HepG2 (cell line): Measurements from ENCODE around the gene CELF2. TPM values are rescaled to one million over a fixed set of nuclear protein-coding genes. Genes with fewer than 3 reads are reported as not detected.

Experiments used
- ATAC-seq: fragments of 200-7000 bp; cut with Tn5 transposase; 3 replicates; pipeline ENCODE4 v1.9.1; 2020; ENCODE audit warnings: mild to moderate bottlenecking, moderate library complexity
- BruUV-seq: library from RNA; stranded (reverse); fragments of 400-500 nt; replicated peaks from 2 replicates; lab custom pipeline; 2021; lab: Mats Ljungman, UMichigan
- CTCF ChIA-PET: fragments of 300-600 bp; formaldehyde crosslinking; extraction: SDS; loops from one replicate; lab custom pipeline; 2021; ENCODE audit warnings: low total read pairs, inconsistent platforms, low intra/inter-chr PET ratio; lab: Yijun Ruan, JAX
- POLR2A ChIA-PET: fragments of 350-600 bp; sonication (Branson Sonifier 250); formaldehyde crosslinking; loops from one replicate; lab custom pipeline; 2020; ENCODE audit warnings: antibody characterized with exemption, inconsistent platforms; lab: Yijun Ruan, JAX
- DNase-seq: peaks from one replicate; pipeline ENCODE4 v3.0.0-alpha.2; 2015; ENCODE audit warnings: low spot score
- FAIRE-seq: peaks from 3 replicates; lab custom pipeline; 2011; peaks lifted over from hg19 to GRCh38; lab: Jason Lieb, UNC
- H2AFZ ChIP-seq: one replicate; pipeline ENCODE4 v1.6.1; 2011; ENCODE audit warnings: low read length, inconsistent platforms
- H3K27ac ChIP-seq: fragments of 300-600 bp; 3 replicates; pipeline ENCODE4 v1.8.0; 2011; ENCODE audit warnings: mixed run types, mild to moderate bottlenecking, mixed read lengths, low read length, inconsistent platforms; ENCODE audit not compliant: insufficient read depth; ENCODE audit errors: extremely low read length
- H3K27me3 ChIP-seq, 2 experiments: fragments of 200-600 bp in 1 of 2; 2 replicates in 1 of 2; 3 replicates in 1 of 2; pipeline versions ENCODE4 v1.6.0 to v1.8.0; 2011; ENCODE audit warnings: low read length in 2 of 2, mild to moderate bottlenecking in 2 of 2, moderate library complexity in 2 of 2, inconsistent platforms in 1 of 2; ENCODE audit not compliant: insufficient read depth in 2 of 2, control insufficient read depth in 1 of 2
- H3K36me3 ChIP-seq, 2 experiments: fragments of 200-600 bp in 1 of 2; replicated peaks in 1 of 2; 2 replicates in 1 of 2; 3 replicates in 1 of 2; pipeline versions ENCODE4 v1.5.1 to v1.8.0; 2011; ENCODE audit warnings: low read length in 2 of 2, inconsistent platforms in 1 of 2; ENCODE audit not compliant: insufficient read depth in 2 of 2, control insufficient read depth in 1 of 2
- H3K4me1 ChIP-seq: 2 replicates; pipeline ENCODE4 v1.5.1; 2012; ENCODE audit warnings: low read length, inconsistent platforms; ENCODE audit not compliant: insufficient read depth
- H3K4me2 ChIP-seq: 2 replicates; pipeline ENCODE4 v1.6.0; 2011; ENCODE audit warnings: low read depth, low read length, inconsistent platforms
- H3K4me3 ChIP-seq, 3 experiments: fragments of 200-600 bp in 1 of 3; sonication (generic), shearing (Covaris generic) in 1 of 3; replicated peaks in 1 of 3; 2 replicates each; pipeline ENCODE4 v1.5.1; 2011 to 2016; ENCODE audit warnings: low read length in 3 of 3, inconsistent platforms in 2 of 3, low read depth in 2 of 3, mild to moderate bottlenecking in 2 of 3, control low read depth in 1 of 3, mixed read lengths in 1 of 3; ENCODE audit not compliant: insufficient read depth in 1 of 3
- H3K79me2 ChIP-seq: one replicate; pipeline ENCODE4 v1.6.1; 2011; ENCODE audit warnings: low read length, inconsistent platforms; ENCODE audit not compliant: insufficient read depth
- H3K9ac ChIP-seq: 2 replicates; pipeline ENCODE4 v1.6.0; 2011; ENCODE audit warnings: mild to moderate bottlenecking, low read depth, low read length, inconsistent platforms; ENCODE audit not compliant: insufficient read depth
- H3K9me3 ChIP-seq: 2 replicates; pipeline ENCODE4 v1.5.1; 2012; ENCODE audit warnings: mild to moderate bottlenecking, low read length
- H4K20me1 ChIP-seq: 2 replicates; pipeline ENCODE4 v1.6.0; 2011; ENCODE audit warnings: inconsistent platforms, mild to moderate bottlenecking, low read length, moderate library complexity; ENCODE audit not compliant: insufficient read depth
- AGO2 ChIP-seq: fragments of 200-400 bp; formaldehyde crosslinking; optimal IDR thresholded peaks from 2 replicates; pipeline ENCODE3; 2017; ENCODE audit warnings: mild to moderate bottlenecking, low read depth, low read length, moderate library complexity
- BORCS8-MEF2B ChIP-seq: sonication (generic); formaldehyde crosslinking; IDR thresholded peaks from 2 replicates; pipeline ENCODE4 v1.8.0; 2022; ENCODE audit warnings: mild to moderate bottlenecking, missing genetic modification reagents
- CEBPB ChIP-seq: IDR thresholded peaks from 2 replicates; pipeline ENCODE4 v1.6.1; 2011; ENCODE audit warnings: low read depth, low read length, improper control_type of control experiment, borderline replicate concordance
- EED ChIP-seq: sonication (generic); formaldehyde crosslinking; IDR thresholded peaks from 2 replicates; pipeline ENCODE4 v1.5.0; 2020; ENCODE audit warnings: mild to moderate bottlenecking, missing genetic modification reagents
- ETV5 ChIP-seq: IDR thresholded peaks from 2 replicates; pipeline ENCODE4 v1.6.1; 2018; ENCODE audit warnings: missing biosample characterization, missing genetic modification reagents, inconsistent platforms, borderline replicate concordance
- KLF11 ChIP-seq: IDR thresholded peaks from 2 replicates; pipeline ENCODE4 v1.6.1; 2016; ENCODE audit warnings: missing compliant biosample characterization
- KLF6 ChIP-seq: IDR thresholded peaks from 2 replicates; pipeline ENCODE4 v1.8.0; 2016; ENCODE audit warnings: missing biosample characterization, missing genetic modification reagents
- MBD4 ChIP-seq: IDR thresholded peaks from 2 replicates; pipeline ENCODE4 v1.6.1; 2012; ENCODE audit warnings: low read length, inconsistent platforms, borderline replicate concordance
- PAF1 ChIP-seq: IDR thresholded peaks from 2 replicates; pipeline ENCODE4 v1.6.1; 2016; ENCODE audit warnings: missing genetic modification reagents, missing compliant biosample characterization
- RBM22 ChIP-seq: fragments of 200-400 bp; formaldehyde crosslinking; optimal IDR thresholded peaks from 2 replicates; pipeline ENCODE3; 2017; ENCODE audit warnings: mild to moderate bottlenecking, low read length, moderate library complexity
- SPEN ChIP-seq: sonication (generic); formaldehyde crosslinking; IDR thresholded peaks from 2 replicates; pipeline ENCODE4 v1.5.1; 2020; ENCODE audit warnings: low read depth, mild to moderate bottlenecking, missing genetic modification reagents
- TOE1 ChIP-seq: sonication (generic); formaldehyde crosslinking; IDR thresholded peaks from 2 replicates; pipeline ENCODE4 v1.4.0; 2020; ENCODE audit warnings: mild to moderate bottlenecking, missing genetic modification reagents
- TRIM24 ChIP-seq: sonication (generic); formaldehyde crosslinking; IDR thresholded peaks from 2 replicates; pipeline ENCODE4 v1.8.0; 2022; ENCODE audit warnings: mild to moderate bottlenecking, missing genetic modification reagents
- ZNF354B ChIP-seq: sonication (generic); formaldehyde crosslinking; IDR thresholded peaks from 2 replicates; pipeline ENCODE4 v1.8.0; 2022; ENCODE audit warnings: mild to moderate bottlenecking, missing genetic modification reagents
- ZNF383 ChIP-seq: sonication (generic); formaldehyde crosslinking; IDR thresholded peaks from 2 replicates; pipeline ENCODE4 v1.4.0; 2020; ENCODE audit warnings: missing genetic modification reagents, mild to moderate bottlenecking, borderline replicate concordance
- ZNF513 ChIP-seq: sonication (generic); formaldehyde crosslinking; conservative IDR thresholded peaks from 2 replicates; pipeline ENCODE4 v1.5.0; 2020; ENCODE audit warnings: missing genetic modification reagents
- ZNF713 ChIP-seq: sonication (generic); formaldehyde crosslinking; IDR thresholded peaks from 2 replicates; pipeline ENCODE4 v1.4.0; 2020; ENCODE audit warnings: mild to moderate bottlenecking, missing genetic modification reagents
- ZNF747 ChIP-seq: sonication (generic); formaldehyde crosslinking; IDR thresholded peaks from 2 replicates; pipeline ENCODE4 v1.8.1; 2023; ENCODE audit warnings: missing genetic modification reagents, mild to moderate bottlenecking, borderline replicate concordance
- ZNF761 ChIP-seq: sonication (generic); formaldehyde crosslinking; conservative IDR thresholded peaks from 2 replicates; pipeline ENCODE4 v1.4.0; 2020; ENCODE audit warnings: mild to moderate bottlenecking, missing genetic modification reagents
- WGBS: methylation state at CpG from one replicate; pipeline ENCODE4 v1.1.6; 2017; ENCODE audit warnings: low lambda C conversion rate; 5-methylcytosine and 5-hydroxymethylcytosine counted together
- in situ Hi-C: cut with HindIII; loops from 2 replicates; pipeline ENCODE4 v1.10.0; 2017; ENCODE audit warnings: low pct_unique_long_range_greater_than_20kb; ENCODE audit not compliant: extremely low pct_ligation_motif_present
- intact Hi-C: fragments of 100-400 bp; cut with micrococcal nuclease; formaldehyde crosslinking; loops from one replicate; pipeline ENCODE4 v1.10.0; 2022; ENCODE audit not compliant: unreplicated experiment
- polyA plus RNA-seq, 8 experiments: library from polyadenylated mRNA; depleted of rRNA in 3 of 8; stranded (reverse) in 7 of 8; unstranded in 1 of 8; fragments of >200 nt; fragmentation: Illumina TruSeq in 4 of 8; extraction: Trizol in 4 of 8; gene quantifications; 2 replicates each; pipeline versions ENCODE4 v1.2.1 to v1.2.3, GENCODE V29; 2011 to 2016; ENCODE audit warnings: low read depth in 4 of 8, missing spikeins in 1 of 8, mixed read lengths in 1 of 8; ENCODE audit not compliant: insufficient read depth in 1 of 8
- total RNA-seq, 5 experiments: library from RNA; depleted of rRNA; stranded (reverse); fragments of >200 nt; fragmentation: Illumina TruSeq; extraction: Trizol; gene quantifications; 2 replicates each; pipeline ENCODE4 v1.2.3, GENCODE V29; 2016; ENCODE audit warnings: low read depth in 1 of 5
- TF ChIP-seq, protein P1 (sequence below): sonication (generic); formaldehyde crosslinking; IDR thresholded peaks from 2 replicates; pipeline ENCODE4 v1.4.0; 2020; ENCODE audit warnings: missing genetic modification reagents

CELF2 gene
- total and polyA plus RNA-seq, 2 of the 13 experiments (the other 11 are each of a cell fraction or from before 2014, with no cell fraction given), result not detected

GRCh38 chr10:11194859-11195586 is 177.4 kb downstream of the CELF2 start:
- H4K20me1 ChIP-seq, result no peaks in the 10 kb centered on the region
- no peak for ATAC-seq
- no peaks in the 10 kb centered on the region; a peak in 1 of 5 replicates for H3K27me3 ChIP-seq
- no peak overlapping the region for H2AFZ ChIP-seq
- BruUV-seq, result no TSS peak
- H3K4me3 ChIP-seq, result no peak overlapping the region
- DNase-seq, result no peak
- POLR2A ChIA-PET, result no interaction called here
- H3K27ac ChIP-seq, result no peak overlapping the region
- no peaks in the 10 kb centered on the region for H3K79me2 ChIP-seq
- 15% methylated on average over 8 of the region's 8 CpGs for WGBS
- no peak overlapping the region for H3K9ac ChIP-seq
- H3K9me3 ChIP-seq, result no peaks in the 10 kb centered on the region
- no peak for FAIRE-seq
- in situ Hi-C loops, result no loop called here
- H3K36me3 ChIP-seq, result no peaks in the 10 kb centered on the region
- H3K4me1 ChIP-seq, result no peaks in the 10 kb centered on the region
- no peak for TF ChIP-seq MBD4
- TF ChIP-seq SPEN, result no peak
- TF ChIP-seq ZNF761 (CRISPR knock-in tag), result no peak
- no peak for TF ChIP-seq ZNF513 (CRISPR knock-in tag)
- TF ChIP-seq EED, result no peak
- no peak for TF ChIP-seq ETV5 (CRISPR knock-in tag)
- no peak for TF ChIP-seq ZNF713 (CRISPR knock-in tag)
- TF ChIP-seq AGO2, result no peak
- TF ChIP-seq, protein P1, sequence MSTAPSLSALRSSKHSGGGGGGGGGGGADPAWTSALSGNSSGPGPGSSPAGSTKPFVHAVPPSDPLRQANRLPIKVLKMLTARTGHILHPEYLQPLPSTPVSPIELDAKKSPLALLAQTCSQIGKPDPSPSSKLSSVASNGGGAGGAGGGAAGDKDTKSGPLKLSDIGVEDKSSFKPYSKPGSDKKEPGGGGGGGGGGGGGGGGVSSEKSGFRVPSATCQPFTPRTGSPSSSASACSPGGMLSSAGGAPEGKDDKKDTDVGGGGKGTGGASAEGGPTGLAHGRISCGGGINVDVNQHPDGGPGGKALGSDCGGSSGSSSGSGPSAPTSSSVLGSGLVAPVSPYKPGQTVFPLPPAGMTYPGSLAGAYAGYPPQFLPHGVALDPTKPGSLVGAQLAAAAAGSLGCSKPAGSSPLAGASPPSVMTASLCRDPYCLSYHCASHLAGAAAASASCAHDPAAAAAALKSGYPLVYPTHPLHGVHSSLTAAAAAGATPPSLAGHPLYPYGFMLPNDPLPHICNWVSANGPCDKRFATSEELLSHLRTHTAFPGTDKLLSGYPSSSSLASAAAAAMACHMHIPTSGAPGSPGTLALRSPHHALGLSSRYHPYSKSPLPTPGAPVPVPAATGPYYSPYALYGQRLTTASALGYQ (CRISPR knock-in tag), result no peak
- no peak for TF ChIP-seq TRIM24
- TF ChIP-seq ZNF747 (CRISPR knock-in tag), result no peak
- TF ChIP-seq KLF11 (CRISPR knock-in tag), result no peak
- TF ChIP-seq PAF1 (CRISPR knock-in tag), result no peak
- TF ChIP-seq BORCS8-MEF2B, result no peak
- TF ChIP-seq CEBPB, result no peak
- TF ChIP-seq KLF6 (CRISPR knock-in tag), result no peak
- no peak for TF ChIP-seq RBM22
- no peak for TF ChIP-seq ZNF383 (CRISPR knock-in tag)
- TF ChIP-seq TOE1 (CRISPR knock-in tag), result no peak
- TF ChIP-seq ZNF354B, result no peak
- intact Hi-C loops, result no loop called here
- H3K4me2 ChIP-seq, result no peak overlapping the region
- CTCF ChIA-PET, result no interaction called here
